Osteoblast (primary cell): ENCODE measurements around the gene GRK3. TPM values are rescaled to one million over a fixed set of nuclear protein-coding genes. Genes with fewer than 3 reads are reported as not detected.

ENCODE experiments used
- DNase-seq: peaks from one replicate; pipeline ENCODE4 v3.0.0; 2011; ENCODE audit warnings: low spot score, mixed read lengths; ENCODE audit not compliant: insufficient read length; ENCODE audit errors: missing footprints
- H2AFZ ChIP-seq: 2 replicates; pipeline ENCODE4 v1.6.0; 2011; ENCODE audit warnings: mild to moderate bottlenecking, low read length
- H3K27ac ChIP-seq: 2 replicates; pipeline ENCODE4 v1.5.1; 2011; ENCODE audit warnings: mild to moderate bottlenecking, low read depth, low read length, moderate library complexity
- H3K27me3 ChIP-seq: 2 replicates; pipeline ENCODE4 v1.6.0; 2012; ENCODE audit warnings: mild to moderate bottlenecking, control low read depth, inconsistent platforms, low read length, moderate library complexity; ENCODE audit not compliant: insufficient read depth
- H3K36me3 ChIP-seq: 2 replicates; pipeline ENCODE4 v1.5.1; 2011; ENCODE audit warnings: mild to moderate bottlenecking, low read length, control low read depth, moderate library complexity; ENCODE audit not compliant: insufficient read depth
- H3K4me1 ChIP-seq: 2 replicates; pipeline ENCODE4 v1.5.1; 2011; ENCODE audit warnings: mild to moderate bottlenecking, low read length, control low read depth, moderate library complexity; ENCODE audit not compliant: insufficient read depth
- H3K4me2 ChIP-seq: 2 replicates; pipeline ENCODE4 v1.6.0; 2011; ENCODE audit warnings: mild to moderate bottlenecking, low read length; ENCODE audit not compliant: insufficient read depth
- H3K4me3 ChIP-seq: fragments of 200-600 bp; sonication (generic); 3 replicates; pipeline ENCODE4 v1.5.1; 2012; ENCODE audit warnings: mild to moderate bottlenecking, low read length, inconsistent platforms; ENCODE audit not compliant: insufficient read depth
- H3K79me2 ChIP-seq: 2 replicates; pipeline ENCODE4 v1.6.0; 2012; ENCODE audit warnings: mild to moderate bottlenecking, low read length, control low read depth, inconsistent platforms; ENCODE audit not compliant: insufficient read depth
- H3K9me3 ChIP-seq: 2 replicates; pipeline ENCODE4 v1.5.1; 2011; ENCODE audit warnings: low read depth, low read length, control low read depth
- H4K20me1 ChIP-seq: 2 replicates; pipeline ENCODE4 v1.6.0; 2012; ENCODE audit warnings: mild to moderate bottlenecking, low read length, control low read depth; ENCODE audit not compliant: insufficient read depth
- CTCF ChIP-seq: IDR thresholded peaks from 2 replicates; pipeline ENCODE4 v1.5.1; 2011; ENCODE audit warnings: mild to moderate bottlenecking, low read depth, low read length, moderate library complexity; ENCODE audit errors: extremely low read depth
- total RNA-seq: library from RNA; depleted of rRNA; stranded (reverse); fragments of >200 nt; gene quantifications from 2 replicates; pipeline ENCODE4 v1.2.3, GENCODE V29; 2012

The GRK3 gene
- total RNA-seq, 1 donor = 1.8 TPM

GRCh38 chr22:25688627-25689026 is 124.2 kb downstream of the GRK3 start:
- Histone ChIP-seq H3K4me1 (no peaks in the 10 kb centered on the region), H3K4me2 (no peak overlapping the region), H4K20me1 (no peaks in the 10 kb centered on the region), H3K79me2 (no peaks in the 10 kb centered on the region), H3K9me3 (no peaks in the 10 kb centered on the region), H3K27me3 (no peaks in the 10 kb centered on the region), H3K27ac (no peak overlapping the region), H3K36me3 (no peaks in the 10 kb centered on the region), H2AFZ (no peak overlapping the region), H3K4me3 (no peak overlapping the region)
- no peak for TF ChIP-seq CTCF
- DNase-seq = no peak

GRCh38 chr22:25689631-25690030 is 125.2 kb downstream of the GRK3 start:
- Histone ChIP-seq H3K27ac (no peak overlapping the region), H3K79me2 (no peaks in the 10 kb centered on the region), H3K4me3 (no peak overlapping the region), H4K20me1 (no peaks in the 10 kb centered on the region), H3K4me1 (no peaks in the 10 kb centered on the region), H2AFZ (no peak overlapping the region), H3K27me3 (no peaks in the 10 kb centered on the region), H3K36me3 (no peaks in the 10 kb centered on the region), H3K9me3 (no peaks in the 10 kb centered on the region), H3K4me2 (no peak overlapping the region)
- TF ChIP-seq CTCF = no peak
- DNase-seq = no peak

- H3K36me3 ChIP-seq = no peaks in the 10 kb centered on the region
- no peak overlapping the region for H3K27ac ChIP-seq
- H3K79me2 ChIP-seq = no peaks in the 10 kb centered on the region
- no peak overlapping the region for H3K4me3 ChIP-seq
- H3K4me2 ChIP-seq = no peak overlapping the region
- no peaks in the 10 kb centered on the region for H3K27me3 ChIP-seq
- no peaks in the 10 kb centered on the region for H4K20me1 ChIP-seq
- H3K4me1 ChIP-seq = no peaks in the 10 kb centered on the region
- TF ChIP-seq CTCF = no peak
- H2AFZ ChIP-seq = no peak overlapping the region
- H3K9me3 ChIP-seq = no peaks in the 10 kb centered on the region
- no peak for DNase-seq
Measured at GRCh38 chr22:25690798-25691197, 126.3 kb downstream of the GRK3 start.

- no peaks in the 10 kb centered on the region for H3K79me2 ChIP-seq
- H2AFZ ChIP-seq = no peak overlapping the region
- no peak for DNase-seq
- no peak for TF ChIP-seq CTCF
- no peak overlapping the region for H3K4me2 ChIP-seq
- no peak overlapping the region for H3K27ac ChIP-seq
- H3K36me3 ChIP-seq = no peaks in the 10 kb centered on the region
- H3K4me3 ChIP-seq = no peak overlapping the region
- H4K20me1 ChIP-seq = no peaks in the 10 kb centered on the region
- H3K9me3 ChIP-seq = no peaks in the 10 kb centered on the region
- no peaks in the 10 kb centered on the region for H3K4me1 ChIP-seq
- no peaks in the 10 kb centered on the region for H3K27me3 ChIP-seq
Measured at GRCh38 chr22:25692397-25693267, 128.2 kb downstream of the GRK3 start.
